ENCODE results near the gene NYAP1. TPM values are rescaled to one million over a fixed set of nuclear protein-coding genes. Genes with fewer than 3 reads are reported as not detected.
"Not testable (repeated sequence)": the region's sequence is repeated elsewhere in the genome, so short reads cannot be mapped to it uniquely, and the experiment has no call there.

Gene NYAP1
- total RNA-seq, 1 donor from 2014 or later, result 0.99 TPM

DNA sequence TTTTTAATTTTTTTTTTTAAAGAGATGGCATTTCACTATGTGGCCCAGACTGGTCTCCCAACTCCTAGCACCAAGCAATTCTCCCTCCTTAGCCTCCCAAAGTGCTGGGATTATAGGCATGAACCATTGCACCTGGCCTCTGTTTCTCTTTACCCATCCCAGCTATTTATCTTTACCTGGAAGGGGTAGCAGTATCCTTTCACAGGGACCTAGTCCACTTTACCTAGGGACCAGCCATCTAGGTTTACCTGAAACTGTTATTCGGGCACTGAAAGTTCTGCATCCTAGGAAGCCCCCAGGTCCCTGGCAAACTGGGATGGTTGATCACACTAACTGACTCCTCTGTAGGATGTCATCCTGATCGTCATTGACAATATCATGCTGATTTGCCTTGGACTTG is 33.6 kb downstream of the NYAP1 start:
- H3K4me1 Mint-ChIP-seq (ENCODE audit: unreplicated experiment), result peaks cover 23% of the 10 kb centered on the region
- TF ChIP-seq CTCF (IDR thresholded peaks at IDR 0.05), result no peak
- no peak overlapping the region for H3K27ac Mint-ChIP-seq (ENCODE audit: unreplicated experiment)
- peaks cover 3% of the 10 kb centered on the region for H3K27me3 Mint-ChIP-seq (ENCODE audit: unreplicated experiment)
- no peaks in the 10 kb centered on the region for H3K36me3 Mint-ChIP-seq (ENCODE audit: unreplicated experiment)
- no peak for DNase-seq (ENCODE audit: extremely low spot score, unreplicated experiment)
- H3K4me3 Mint-ChIP-seq (ENCODE audit: unreplicated experiment), result no peak overlapping the region
- H3K9me3 Mint-ChIP-seq (ENCODE audit: unreplicated experiment), result no peaks in the 10 kb centered on the region

DNA sequence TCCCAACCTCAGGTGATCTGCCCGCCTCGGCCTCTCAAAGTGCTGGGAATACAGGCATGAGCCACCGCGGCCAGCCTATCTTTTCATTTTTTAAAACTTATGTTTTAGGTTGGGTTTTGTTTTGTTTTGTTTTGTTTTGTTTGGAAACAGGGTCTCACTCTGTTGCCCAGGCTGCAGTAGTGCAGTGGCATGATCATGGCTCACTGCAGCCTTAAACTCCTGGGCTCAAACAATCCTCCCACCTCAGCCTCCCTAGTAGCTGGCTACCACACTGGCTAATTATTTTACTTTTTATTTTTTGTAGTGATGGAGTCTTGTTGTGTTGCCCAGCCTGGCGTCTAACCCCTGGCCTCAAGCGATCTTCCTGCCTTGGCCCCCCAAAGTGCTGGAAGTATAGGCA is 35.9 kb downstream of the NYAP1 start:
- Mint-ChIP-seq H3K27ac (ENCODE audit: unreplicated experiment) (no peak overlapping the region), H3K9me3 (ENCODE audit: unreplicated experiment) (no peaks in the 10 kb centered on the region), H3K4me1 (ENCODE audit: unreplicated experiment) (peaks cover 21% of the 10 kb centered on the region), H3K27me3 (ENCODE audit: unreplicated experiment) (peaks cover 3% of the 10 kb centered on the region), H3K36me3 (ENCODE audit: unreplicated experiment) (no peaks in the 10 kb centered on the region), H3K4me3 (ENCODE audit: unreplicated experiment) (no peak overlapping the region)
- TF ChIP-seq CTCF (IDR thresholded peaks at IDR 0.05), result no peak
- no peak for DNase-seq (ENCODE audit: extremely low spot score, unreplicated experiment)

DNA sequence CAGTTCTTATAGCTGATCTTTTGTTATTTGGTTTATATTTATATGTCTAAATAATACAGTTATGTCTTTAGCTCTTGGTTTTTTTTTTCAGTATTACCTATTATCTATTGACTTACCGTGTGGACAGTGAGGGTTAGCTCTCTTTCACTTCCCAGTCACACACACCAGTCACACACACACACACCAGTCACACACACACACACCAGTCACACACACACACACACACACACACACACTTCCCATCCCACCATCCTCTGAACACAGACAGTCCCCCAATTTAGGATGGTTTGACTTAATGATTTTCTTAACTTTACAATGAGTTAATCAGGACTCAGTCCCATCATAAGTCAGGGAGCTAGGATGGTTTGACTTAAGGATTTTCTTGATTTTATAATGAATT is 36.4 kb downstream of the NYAP1 start:
- DNase-seq (ENCODE audit: extremely low spot score, unreplicated experiment), result no peak
- H3K4me1 Mint-ChIP-seq (ENCODE audit: unreplicated experiment), result peaks cover 16% of the 10 kb centered on the region
- H3K27me3 Mint-ChIP-seq (ENCODE audit: unreplicated experiment), result peaks cover 3% of the 10 kb centered on the region
- no peaks in the 10 kb centered on the region for H3K36me3 Mint-ChIP-seq (ENCODE audit: unreplicated experiment)
- H3K4me3 Mint-ChIP-seq (ENCODE audit: unreplicated experiment), result no peak overlapping the region
- no peak overlapping the region for H3K27ac Mint-ChIP-seq (ENCODE audit: unreplicated experiment)
- H3K9me3 Mint-ChIP-seq (ENCODE audit: unreplicated experiment), result no peaks in the 10 kb centered on the region
- no peak for TF ChIP-seq CTCF (IDR thresholded peaks at IDR 0.05)

- Mint-ChIP-seq H3K9me3 (ENCODE audit: unreplicated experiment) (no peaks in the 10 kb centered on the region), H3K4me1 (ENCODE audit: unreplicated experiment) (peaks cover 6% of the 10 kb centered on the region), H3K27me3 (ENCODE audit: unreplicated experiment) (peaks cover 3% of the 10 kb centered on the region), H3K36me3 (ENCODE audit: unreplicated experiment) (no peaks in the 10 kb centered on the region), H3K4me3 (ENCODE audit: unreplicated experiment) (no peak overlapping the region), H3K27ac (ENCODE audit: unreplicated experiment) (no peak overlapping the region)
- TF ChIP-seq CTCF (IDR thresholded peaks at IDR 0.05), result no peak
- no peak for DNase-seq (ENCODE audit: extremely low spot score, unreplicated experiment)
These were observed 37.3 kb downstream of the NYAP1 start for GRCh38 chr7:100521076-100521475.

DNA sequence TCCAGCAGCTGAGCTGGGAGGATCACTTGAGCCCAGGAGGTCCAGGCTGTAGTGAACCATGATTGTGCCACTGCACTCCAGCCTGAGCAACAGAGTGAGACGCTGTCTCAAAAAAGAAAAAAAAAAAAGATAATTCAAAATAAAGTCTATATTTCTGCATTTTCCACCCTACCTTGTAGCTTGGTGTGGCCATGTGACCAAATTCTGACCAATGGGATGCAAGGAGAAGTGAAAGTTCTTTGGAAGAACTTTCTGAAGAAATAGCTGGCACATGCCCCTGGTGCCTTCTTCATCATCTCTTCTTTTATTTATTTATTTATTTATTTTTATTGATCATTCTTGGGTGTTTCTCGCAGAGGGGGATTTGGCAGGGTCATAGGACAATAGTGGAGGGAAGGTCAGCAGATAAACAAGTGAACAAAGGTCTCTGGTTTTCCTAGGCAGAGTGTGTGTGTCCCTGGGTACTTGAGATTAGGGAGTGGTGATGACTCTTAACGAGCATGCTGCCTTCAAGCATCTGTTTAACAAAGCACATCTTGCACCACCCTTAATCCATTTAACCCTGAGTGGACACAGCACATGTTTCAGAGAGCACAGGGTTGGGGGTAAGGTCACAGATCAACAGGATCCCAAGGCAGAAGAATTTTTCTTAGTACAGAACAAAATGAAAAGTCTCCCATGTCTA is 38.3 kb downstream of the NYAP1 start:
- not testable (repeated sequence) for DNase-seq (ENCODE audit: extremely low spot score, unreplicated experiment); H3K27me3 Mint-ChIP-seq (ENCODE audit: unreplicated experiment); H3K36me3 Mint-ChIP-seq (ENCODE audit: unreplicated experiment); H3K4me1 Mint-ChIP-seq (ENCODE audit: unreplicated experiment); H3K4me3 Mint-ChIP-seq (ENCODE audit: unreplicated experiment); H3K9me3 Mint-ChIP-seq (ENCODE audit: unreplicated experiment); H3K27ac Mint-ChIP-seq (ENCODE audit: unreplicated experiment)

GRCh38 chr7:100523192-100523591 is 39.5 kb downstream of the NYAP1 start:
- not testable (repeated sequence) for H3K27ac Mint-ChIP-seq (ENCODE audit: unreplicated experiment); H3K27me3 Mint-ChIP-seq (ENCODE audit: unreplicated experiment); DNase-seq (ENCODE audit: extremely low spot score, unreplicated experiment); H3K4me3 Mint-ChIP-seq (ENCODE audit: unreplicated experiment); H3K9me3 Mint-ChIP-seq (ENCODE audit: unreplicated experiment); H3K4me1 Mint-ChIP-seq (ENCODE audit: unreplicated experiment); H3K36me3 Mint-ChIP-seq (ENCODE audit: unreplicated experiment)

- H3K4me1 Mint-ChIP-seq (ENCODE audit: unreplicated experiment); DNase-seq (ENCODE audit: extremely low spot score, unreplicated experiment); H3K36me3 Mint-ChIP-seq (ENCODE audit: unreplicated experiment); H3K4me3 Mint-ChIP-seq (ENCODE audit: unreplicated experiment); H3K27ac Mint-ChIP-seq (ENCODE audit: unreplicated experiment); H3K27me3 Mint-ChIP-seq (ENCODE audit: unreplicated experiment); H3K9me3 Mint-ChIP-seq (ENCODE audit: unreplicated experiment): not testable (repeated sequence)
These were observed 44.6 kb downstream of the NYAP1 start for GRCh38 chr7:100528108-100528866.

Measured in osteocyte (in vitro differentiated cells).